Measurements from ENCODE around the gene RBM33.

RBM33 gene

DNA sequence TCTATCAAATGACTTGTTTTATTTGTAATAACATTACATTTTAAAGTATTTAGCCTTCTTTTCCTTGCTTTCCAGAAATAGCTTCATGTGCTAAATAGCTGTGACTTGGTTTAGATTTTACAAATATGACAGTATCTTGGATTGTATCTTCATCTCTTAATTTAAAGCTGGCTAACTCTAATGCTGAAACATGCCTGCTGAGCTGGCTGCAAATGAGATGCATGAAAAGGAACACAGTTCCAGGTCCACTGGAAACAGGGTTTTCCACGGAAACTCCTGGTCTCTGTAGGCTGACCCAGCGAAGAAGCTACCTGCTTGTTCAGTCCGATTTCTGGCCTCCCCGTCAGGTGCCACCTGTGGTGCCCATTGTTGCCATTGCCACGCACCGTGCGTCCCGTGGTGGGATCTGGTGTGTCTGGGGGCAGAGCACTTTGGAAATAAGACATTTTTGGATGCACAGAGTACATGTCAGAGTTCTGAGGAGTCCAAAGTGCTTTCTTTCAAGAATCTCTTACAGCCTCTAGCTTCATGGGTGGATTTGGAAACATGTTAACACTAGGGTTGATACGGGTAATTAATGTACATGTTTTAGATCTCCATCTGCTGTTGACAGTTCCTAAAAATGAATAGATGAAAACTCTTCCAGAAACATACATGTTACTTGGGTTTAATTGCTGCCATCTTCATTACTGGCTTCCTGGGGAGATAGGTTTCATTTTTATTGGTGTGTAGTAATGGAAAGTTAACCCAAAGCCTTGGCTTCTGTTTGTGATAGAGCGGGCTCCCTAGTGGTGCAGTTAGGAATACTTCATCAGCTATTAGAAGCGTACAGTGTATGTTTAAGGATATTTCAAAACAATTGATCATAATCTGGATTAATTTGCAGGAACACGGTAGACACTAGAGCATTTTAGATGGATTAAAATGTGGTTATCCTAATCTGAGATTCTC, 122.8 kb downstream of the RBM33 start:
- Mint-ChIP-seq H3K4me3 (no peak overlapping the region), H3K27me3 (ENCODE audit: low read depth, poor library complexity) (no peaks in the 10 kb centered on the region), H3K9me3 (no peaks in the 10 kb centered on the region), H3K4me1 (peaks cover 22% of the 10 kb centered on the region), H3K36me3 (ENCODE audit: low read depth) (peaks cover 46% of the 10 kb centered on the region), H3K27ac (no peak overlapping the region)
- TF ChIP-seq, protein P1, sequence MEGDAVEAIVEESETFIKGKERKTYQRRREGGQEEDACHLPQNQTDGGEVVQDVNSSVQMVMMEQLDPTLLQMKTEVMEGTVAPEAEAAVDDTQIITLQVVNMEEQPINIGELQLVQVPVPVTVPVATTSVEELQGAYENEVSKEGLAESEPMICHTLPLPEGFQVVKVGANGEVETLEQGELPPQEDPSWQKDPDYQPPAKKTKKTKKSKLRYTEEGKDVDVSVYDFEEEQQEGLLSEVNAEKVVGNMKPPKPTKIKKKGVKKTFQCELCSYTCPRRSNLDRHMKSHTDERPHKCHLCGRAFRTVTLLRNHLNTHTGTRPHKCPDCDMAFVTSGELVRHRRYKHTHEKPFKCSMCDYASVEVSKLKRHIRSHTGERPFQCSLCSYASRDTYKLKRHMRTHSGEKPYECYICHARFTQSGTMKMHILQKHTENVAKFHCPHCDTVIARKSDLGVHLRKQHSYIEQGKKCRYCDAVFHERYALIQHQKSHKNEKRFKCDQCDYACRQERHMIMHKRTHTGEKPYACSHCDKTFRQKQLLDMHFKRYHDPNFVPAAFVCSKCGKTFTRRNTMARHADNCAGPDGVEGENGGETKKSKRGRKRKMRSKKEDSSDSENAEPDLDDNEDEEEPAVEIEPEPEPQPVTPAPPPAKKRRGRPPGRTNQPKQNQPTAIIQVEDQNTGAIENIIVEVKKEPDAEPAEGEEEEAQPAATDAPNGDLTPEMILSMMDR (IDR thresholded peaks at IDR 0.05) = no peak
- DNase-seq = no peak

- DNase-seq = no peak
- H3K4me3 Mint-ChIP-seq = no peak overlapping the region
- no peaks in the 10 kb centered on the region for H3K27me3 Mint-ChIP-seq (ENCODE audit: low read depth, poor library complexity)
- peak overlapping the region; percentile 67 for H3K27ac Mint-ChIP-seq
- peaks cover 36% of the 10 kb centered on the region for H3K36me3 Mint-ChIP-seq (ENCODE audit: low read depth)
- H3K4me1 Mint-ChIP-seq = no peaks in the 10 kb centered on the region
- TF ChIP-seq, protein P1 (IDR thresholded peaks at IDR 0.05) = no peak
- no peaks in the 10 kb centered on the region for H3K9me3 Mint-ChIP-seq
Observed at GRCh38 chr7:155769701-155770100, 125.2 kb downstream of the RBM33 start.

- Mint-ChIP-seq H3K9me3 (no peaks in the 10 kb centered on the region), H3K4me3 (no peak overlapping the region), H3K27me3 (ENCODE audit: low read depth, poor library complexity) (no peaks in the 10 kb centered on the region), H3K4me1 (no peaks in the 10 kb centered on the region), H3K27ac (no peak overlapping the region), H3K36me3 (ENCODE audit: low read depth) (peaks cover 41% of the 10 kb centered on the region)
- no peak for DNase-seq
- TF ChIP-seq, protein P1 (IDR thresholded peaks at IDR 0.05) = no peak
Observed at GRCh38 chr7:155770241-155770640, 125.8 kb downstream of the RBM33 start.

- no peak for DNase-seq
- TF ChIP-seq, protein P1 (IDR thresholded peaks at IDR 0.05) = no peak
- Mint-ChIP-seq H3K9me3 (no peaks in the 10 kb centered on the region), H3K4me1 (peaks cover 7% of the 10 kb centered on the region), H3K36me3 (ENCODE audit: low read depth) (peaks cover 47% of the 10 kb centered on the region), H3K27ac (no peak overlapping the region), H3K27me3 (ENCODE audit: low read depth, poor library complexity) (no peaks in the 10 kb centered on the region), H3K4me3 (no peak overlapping the region)
Observed at GRCh38 chr7:155773531-155773930, 129.1 kb downstream of the RBM33 start.

DNA sequence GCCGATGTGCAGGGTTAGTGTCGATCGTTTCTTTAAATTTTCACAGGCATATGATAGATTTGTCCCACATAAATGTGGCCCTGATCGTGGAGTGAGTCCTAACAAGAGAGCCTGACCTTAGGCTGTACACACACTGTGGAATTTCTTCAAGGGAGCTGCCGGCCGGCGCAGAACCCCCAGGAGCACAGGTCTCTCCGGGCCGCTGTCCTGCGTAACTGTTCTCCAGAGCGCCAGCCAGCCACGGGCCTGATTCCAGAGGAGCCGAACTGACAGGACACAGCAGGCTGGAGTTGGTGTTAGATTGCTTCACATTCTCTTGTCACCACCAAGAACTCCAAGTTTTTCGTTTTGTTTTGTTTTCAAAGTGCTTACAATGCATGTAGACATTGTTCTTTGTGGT, 130.5 kb downstream of the RBM33 start:
- TF ChIP-seq, protein P1 (IDR thresholded peaks at IDR 0.05) = no peak
- Mint-ChIP-seq H3K27ac (no peak overlapping the region), H3K4me3 (no peak overlapping the region), H3K36me3 (ENCODE audit: low read depth) (peaks cover 55% of the 10 kb centered on the region), H3K27me3 (ENCODE audit: low read depth, poor library complexity) (no peaks in the 10 kb centered on the region), H3K9me3 (no peaks in the 10 kb centered on the region), H3K4me1 (peaks cover 10% of the 10 kb centered on the region)
- no peak for DNase-seq

DNA sequence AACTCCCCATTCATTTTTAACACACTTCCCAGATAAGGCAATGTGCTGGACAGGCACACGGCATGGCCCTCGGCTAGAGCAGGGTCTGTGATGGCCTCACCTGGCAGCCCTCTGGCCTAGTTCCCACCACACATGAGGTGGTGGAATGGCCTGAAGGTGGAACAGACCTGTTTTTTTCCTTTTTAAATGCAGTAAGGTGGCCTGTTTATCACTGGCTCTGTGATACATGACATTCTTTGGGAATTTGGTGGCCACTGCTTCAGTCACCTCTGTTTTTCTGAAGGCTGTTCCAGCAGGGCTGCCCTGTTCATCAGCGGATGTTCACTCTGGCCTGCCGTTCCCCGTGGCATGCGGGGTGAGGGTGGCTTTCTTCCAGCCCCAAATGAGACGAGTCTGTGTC, 131.2 kb downstream of the RBM33 start:
- DNase-seq = no peak
- no peaks in the 10 kb centered on the region for H3K9me3 Mint-ChIP-seq
- no peak overlapping the region for H3K27ac Mint-ChIP-seq
- peaks cover 59% of the 10 kb centered on the region for H3K36me3 Mint-ChIP-seq (ENCODE audit: low read depth)
- no peaks in the 10 kb centered on the region for H3K27me3 Mint-ChIP-seq (ENCODE audit: low read depth, poor library complexity)
- TF ChIP-seq, protein P1 (IDR thresholded peaks at IDR 0.05) = no peak
- peaks cover 10% of the 10 kb centered on the region for H3K4me1 Mint-ChIP-seq
- no peak overlapping the region for H3K4me3 Mint-ChIP-seq

All from nephron progenitor cell (in vitro differentiated cells).